Fibroblast of lung (primary cell): ENCODE data around the gene ZNF695. TPM values are rescaled to one million over a fixed set of nuclear protein-coding genes. Genes with fewer than 3 reads are reported as not detected.
"Not testable (repeated sequence)": the region's sequence is repeated elsewhere in the genome, so short reads cannot be mapped to it uniquely, and the experiment has no call there.

Experiments
- DNase-seq, 2 donors: peaks; one replicate each; pipeline versions ENCODE4 v3.0.0 to v3.0.0-alpha.2; 2010; ENCODE audit warnings: low read depth in 2 of 2
- H2AFZ ChIP-seq: 2 replicates; pipeline ENCODE4 v1.5.1; 2012; ENCODE audit warnings: low read length, control low read depth, inconsistent platforms
- H3K27ac ChIP-seq: 2 replicates; pipeline ENCODE4 v1.5.1; 2011; ENCODE audit warnings: low read length, control low read depth; ENCODE audit not compliant: insufficient read depth
- H3K27me3 ChIP-seq: 2 replicates; pipeline ENCODE4 v1.5.1; 2011; ENCODE audit warnings: mild to moderate bottlenecking, low read length; ENCODE audit not compliant: control insufficient read depth, insufficient read depth
- H3K36me3 ChIP-seq: 2 replicates; pipeline ENCODE4 v1.5.1; 2011; ENCODE audit warnings: low read length; ENCODE audit not compliant: control insufficient read depth, insufficient read depth
- H3K4me1 ChIP-seq: 2 replicates; pipeline ENCODE4 v1.5.1; 2011; ENCODE audit warnings: low read length; ENCODE audit not compliant: control insufficient read depth, insufficient read depth; ENCODE audit errors: extremely low read depth
- H3K4me2 ChIP-seq: 2 replicates; pipeline ENCODE4 v1.5.1; 2011; ENCODE audit warnings: low read length, control low read depth; ENCODE audit not compliant: insufficient read depth; ENCODE audit errors: extremely low read depth
- H3K4me3 ChIP-seq, 4 experiments: fragments of 200-600 bp in 1 of 4; sonication (generic) in 1 of 4; replicated peaks in 1 of 4; 2 replicates each; pipeline ENCODE4 v1.5.1; 2011 to 2016; ENCODE audit warnings: low read length in 4 of 4, low read depth in 3 of 4, mild to moderate bottlenecking in 3 of 4, control low read depth in 2 of 4, inconsistent platforms in 1 of 4, mixed read lengths in 1 of 4; ENCODE audit not compliant: insufficient read depth in 1 of 4; ENCODE audit errors: control extremely low read depth in 1 of 4
- H3K79me2 ChIP-seq: 2 replicates; pipeline ENCODE4 v1.5.1; 2012; ENCODE audit warnings: mild to moderate bottlenecking, low read length, inconsistent platforms; ENCODE audit not compliant: control insufficient read depth, insufficient read depth
- H3K9ac ChIP-seq: 2 replicates; pipeline ENCODE4 v1.5.1; 2011; ENCODE audit warnings: mild to moderate bottlenecking, low read length, control low read depth; ENCODE audit not compliant: insufficient read depth
- H3K9me3 ChIP-seq: 2 replicates; pipeline ENCODE4 v1.5.1; 2012; ENCODE audit warnings: low read depth, low read length; ENCODE audit not compliant: control insufficient read depth, insufficient read depth
- H4K20me1 ChIP-seq: 2 replicates; pipeline ENCODE4 v1.5.1; 2011; ENCODE audit warnings: low read length; ENCODE audit not compliant: control insufficient read depth, insufficient read depth; ENCODE audit errors: extremely low read depth
- EZH2 ChIP-seq: IDR thresholded peaks from 2 replicates; pipeline ENCODE4 v1.5.1; 2012; ENCODE audit warnings: low read length, control low read depth, mild to moderate bottlenecking; ENCODE audit errors: missing control alignments
- polyA plus RNA-seq, 2 donors: library from polyadenylated mRNA; depleted of rRNA in 1 of 2; stranded (reverse) in 1 of 2; unstranded in 1 of 2; fragments of >200 nt; gene quantifications; 2 replicates each; pipeline ENCODE4 v1.2.1, GENCODE V29; 2011 to 2012; ENCODE audit warnings: missing spikeins in 1 of 2
- total RNA-seq: library from RNA; depleted of rRNA; stranded (reverse); fragments of >200 nt; gene quantifications from 2 replicates; pipeline ENCODE4 v1.2.1, GENCODE V29; 2014
- TF ChIP-seq, protein P1 (sequence below), 2 donors: IDR thresholded peaks in 1 of 2; conservative IDR thresholded peaks in 1 of 2; 1 replicate in 1 of 2; 2 replicates in 1 of 2; pipeline ENCODE4 v1.5.1; 2011 to 2012; ENCODE audit warnings: low read length in 2 of 2, control low read depth in 1 of 2, inconsistent platforms in 1 of 2, low read depth in 1 of 2, mild to moderate bottlenecking in 1 of 2

ZNF695 gene
- total and polyA plus RNA-seq, 2 donors (not counting 1 experiment from before 2014, with no cell fraction given), result 0.61 to 2.6 TPM

- Histone ChIP-seq H3K36me3 (no peaks in the 10 kb centered on the region), H3K79me2 (no peaks in the 10 kb centered on the region), H3K4me2 (no peak overlapping the region), H3K9me3 (peaks cover 2% of the 10 kb centered on the region), H3K4me1 (no peaks in the 10 kb centered on the region), H3K27ac (no peak overlapping the region), H2AFZ (no peak overlapping the region), H3K27me3 (no peaks in the 10 kb centered on the region), H3K4me3 (no peak overlapping the region), H4K20me1 (no peaks in the 10 kb centered on the region), H3K9ac (no peak overlapping the region)
- DNase-seq, result no peak
- no peak for TF ChIP-seq EZH2
- TF ChIP-seq, protein P1, sequence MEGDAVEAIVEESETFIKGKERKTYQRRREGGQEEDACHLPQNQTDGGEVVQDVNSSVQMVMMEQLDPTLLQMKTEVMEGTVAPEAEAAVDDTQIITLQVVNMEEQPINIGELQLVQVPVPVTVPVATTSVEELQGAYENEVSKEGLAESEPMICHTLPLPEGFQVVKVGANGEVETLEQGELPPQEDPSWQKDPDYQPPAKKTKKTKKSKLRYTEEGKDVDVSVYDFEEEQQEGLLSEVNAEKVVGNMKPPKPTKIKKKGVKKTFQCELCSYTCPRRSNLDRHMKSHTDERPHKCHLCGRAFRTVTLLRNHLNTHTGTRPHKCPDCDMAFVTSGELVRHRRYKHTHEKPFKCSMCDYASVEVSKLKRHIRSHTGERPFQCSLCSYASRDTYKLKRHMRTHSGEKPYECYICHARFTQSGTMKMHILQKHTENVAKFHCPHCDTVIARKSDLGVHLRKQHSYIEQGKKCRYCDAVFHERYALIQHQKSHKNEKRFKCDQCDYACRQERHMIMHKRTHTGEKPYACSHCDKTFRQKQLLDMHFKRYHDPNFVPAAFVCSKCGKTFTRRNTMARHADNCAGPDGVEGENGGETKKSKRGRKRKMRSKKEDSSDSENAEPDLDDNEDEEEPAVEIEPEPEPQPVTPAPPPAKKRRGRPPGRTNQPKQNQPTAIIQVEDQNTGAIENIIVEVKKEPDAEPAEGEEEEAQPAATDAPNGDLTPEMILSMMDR (conservative IDR thresholded peaks at IDR 0.05 in 1 of 2, IDR thresholded peaks at IDR 0.05 in 1 of 2; ENCODE audit: low read depth in 1 of 2, low read length in 2 of 2), result no peak
Measured at GRCh38 chr1:247037511-247038320, 29.9 kb upstream of the ZNF695 start.

DNA sequence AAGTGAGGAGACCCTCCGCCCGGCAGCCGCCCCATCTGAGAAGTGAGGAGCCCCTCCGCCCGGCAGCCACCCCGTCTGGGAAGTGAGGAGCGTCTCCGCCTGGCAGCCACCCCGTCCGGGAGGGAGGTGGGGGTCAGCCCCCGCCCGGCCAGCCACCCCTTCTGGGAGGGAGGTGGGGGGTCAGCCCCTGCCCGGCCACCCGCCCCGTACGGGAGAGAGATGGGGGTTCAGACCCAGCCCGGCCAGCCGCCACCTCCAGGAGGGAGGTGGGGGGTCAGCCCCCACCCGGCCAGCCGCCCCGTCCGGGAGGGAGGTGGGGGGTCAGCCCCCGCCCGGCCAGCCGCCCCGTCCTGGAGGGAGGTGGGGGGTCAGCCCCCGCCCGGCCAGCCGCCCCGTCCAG is 24.4 kb upstream of the ZNF695 start:
- H3K79me2 ChIP-seq, H3K4me1 ChIP-seq: not testable (repeated sequence)

DNA sequence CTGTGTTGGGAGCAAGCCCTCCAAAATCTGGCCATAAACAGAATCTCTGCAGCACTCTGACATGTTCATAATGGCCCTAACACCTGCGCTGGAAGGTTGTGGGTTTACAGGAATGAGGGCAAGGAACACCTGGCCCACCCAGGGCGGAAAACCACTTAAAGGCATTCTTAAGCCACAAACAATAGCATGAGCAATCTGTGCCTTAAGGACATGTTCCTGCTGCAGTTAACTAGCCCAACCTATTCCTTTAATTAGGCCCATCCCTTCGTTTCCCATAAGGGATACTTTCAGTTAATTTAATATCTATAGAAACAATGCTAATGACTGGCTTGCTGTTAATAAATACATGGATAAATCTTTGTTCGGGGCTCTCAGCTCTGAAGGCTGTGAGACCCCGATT is 16.8 kb upstream of the ZNF695 start:
- not testable (repeated sequence) for H3K4me1 ChIP-seq, H3K27ac ChIP-seq, H4K20me1 ChIP-seq, H3K4me3 ChIP-seq, H3K9me3 ChIP-seq, DNase-seq, H2AFZ ChIP-seq, H3K9ac ChIP-seq, H3K27me3 ChIP-seq, H3K4me2 ChIP-seq, H3K36me3 ChIP-seq, H3K79me2 ChIP-seq

More for the DNA sequence above, 24.4 kb upstream of the ZNF695 start:
- H3K4me2 ChIP-seq, H3K27me3 ChIP-seq, H2AFZ ChIP-seq, DNase-seq, H3K36me3 ChIP-seq, H3K9me3 ChIP-seq, H4K20me1 ChIP-seq, H3K9ac ChIP-seq, H3K4me3 ChIP-seq, H3K27ac ChIP-seq: not testable (repeated sequence)

DNA sequence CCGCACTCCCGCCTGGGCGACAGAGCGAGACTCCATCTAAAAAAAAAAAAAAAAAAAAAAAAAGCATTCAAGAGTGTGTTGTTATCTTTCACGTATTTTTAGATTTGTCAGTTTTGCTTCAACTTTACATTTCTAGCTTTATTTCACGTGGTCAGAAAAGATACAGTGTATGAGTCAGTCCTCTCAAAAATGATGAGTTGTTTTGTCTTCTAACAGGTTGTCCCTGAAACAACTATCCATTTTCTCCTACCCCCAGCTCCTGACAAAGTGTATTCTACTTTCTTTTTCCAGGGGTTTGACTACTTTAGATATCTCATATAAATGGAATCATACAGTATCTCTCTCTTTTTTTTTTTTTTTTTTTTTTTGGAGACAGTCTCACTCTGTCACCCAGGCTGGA is 5.5 kb upstream of the ZNF695 start:
- no peak overlapping the region for H3K4me3 ChIP-seq
- H3K79me2 ChIP-seq, result no peaks in the 10 kb centered on the region
- no peak overlapping the region for H2AFZ ChIP-seq
- H3K4me2 ChIP-seq, result no peak overlapping the region
- no peaks in the 10 kb centered on the region for H3K27me3 ChIP-seq
- no peaks in the 10 kb centered on the region for H3K9me3 ChIP-seq
- no peaks in the 10 kb centered on the region for H3K4me1 ChIP-seq
- no peak for DNase-seq
- no peak overlapping the region for H3K27ac ChIP-seq
- H3K36me3 ChIP-seq, result no peaks in the 10 kb centered on the region
- TF ChIP-seq, protein P1 (conservative IDR thresholded peaks at IDR 0.05 in 1 of 2, IDR thresholded peaks at IDR 0.05 in 1 of 2; ENCODE audit: low read depth in 1 of 2, low read length in 2 of 2), result no peak
- no peak for TF ChIP-seq EZH2
- no peaks in the 10 kb centered on the region for H4K20me1 ChIP-seq
- no peak overlapping the region for H3K9ac ChIP-seq
